ENCODE data around the gene FMNL2. TPM values are rescaled to one million over a fixed set of nuclear protein-coding genes. Genes with fewer than 3 reads are reported as not detected.

FMNL2 gene
- total RNA-seq, 1 experiment from 2014 or later, result 28.1 TPM

DNA sequence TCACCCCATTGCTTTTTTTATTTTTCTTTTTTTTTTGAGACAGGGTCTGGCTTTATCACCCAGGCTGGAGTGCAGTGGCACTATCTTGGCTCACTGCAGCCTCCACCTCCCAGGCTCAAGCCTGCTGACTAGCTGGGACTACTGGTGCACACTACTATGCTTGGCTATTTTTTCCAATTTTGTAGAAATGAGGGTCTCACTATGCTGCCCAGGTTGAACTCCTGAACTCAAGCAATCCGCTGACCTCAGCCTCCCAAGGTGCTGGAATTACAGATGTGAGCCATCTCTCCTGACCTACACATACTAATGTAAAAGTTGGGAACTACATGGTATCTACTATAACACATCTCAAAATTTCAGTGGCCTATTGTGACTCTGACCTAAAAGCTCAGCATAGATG lies 101.2 kb downstream of the FMNL2 start:
- Histone ChIP-seq H3K4me1 (ENCODE audit: control insufficient read depth in 1 of 2, insufficient read depth in 2 of 2, low read length in 2 of 2) (no peaks in the 10 kb centered on the region), H3K27ac (ENCODE audit: low read depth, low read length) (no peak overlapping the region), H3K27me3 (ENCODE audit: insufficient read depth, low read length) (no peaks in the 10 kb centered on the region), H3K9me2 (ENCODE audit: insufficient read depth) (no peaks in the 10 kb centered on the region), H4K20me1 (ENCODE audit: insufficient read depth) (no peaks in the 10 kb centered on the region), H2AFZ (ENCODE audit: low read depth, low read length, poor library complexity, severe bottlenecking) (no peak overlapping the region), H3K9me3 (ENCODE audit: control insufficient read depth in 1 of 2, insufficient read depth in 1 of 2, low read depth in 1 of 2, low read length in 2 of 2) (no peaks in the 10 kb centered on the region), H3K4me3 (replicated peaks in 1 of 2; ENCODE audit: low read depth in 1 of 2, low read length in 2 of 2) (no peak overlapping the region), H3K79me2 (ENCODE audit: insufficient read depth, low read length) (peaks cover 26% of the 10 kb centered on the region), H3K9ac (ENCODE audit: low read length) (no peak overlapping the region), H3K4me2 (ENCODE audit: low read length) (no peak overlapping the region), H3K36me3 (ENCODE audit: control insufficient read depth in 1 of 2, insufficient read depth in 2 of 2, low read length in 2 of 2) (no peaks in the 10 kb centered on the region)
- RAD21 ChIA-PET (ENCODE audit: low non-redundant PET in 1 of 2, low total read pairs in 2 of 2, uncharacterized antibody in 2 of 2, unreplicated experiment in 2 of 2), result no interaction called here
- ATAC-seq (no peak), DNase-seq (ENCODE audit: low read depth, low spot score) (no peak)
- POLR2A ChIA-PET, result no interaction called here
- CTCF ChIA-PET, result no interaction called here
- TF ChIP-seq EZH2phosphoT487 (IDR thresholded peaks at IDR 0.05; ENCODE audit: borderline replicate concordance), result no peak
- no peak for TF ChIP-seq ZFX (IDR thresholded peaks at IDR 0.05)
- TF ChIP-seq, protein P1, sequence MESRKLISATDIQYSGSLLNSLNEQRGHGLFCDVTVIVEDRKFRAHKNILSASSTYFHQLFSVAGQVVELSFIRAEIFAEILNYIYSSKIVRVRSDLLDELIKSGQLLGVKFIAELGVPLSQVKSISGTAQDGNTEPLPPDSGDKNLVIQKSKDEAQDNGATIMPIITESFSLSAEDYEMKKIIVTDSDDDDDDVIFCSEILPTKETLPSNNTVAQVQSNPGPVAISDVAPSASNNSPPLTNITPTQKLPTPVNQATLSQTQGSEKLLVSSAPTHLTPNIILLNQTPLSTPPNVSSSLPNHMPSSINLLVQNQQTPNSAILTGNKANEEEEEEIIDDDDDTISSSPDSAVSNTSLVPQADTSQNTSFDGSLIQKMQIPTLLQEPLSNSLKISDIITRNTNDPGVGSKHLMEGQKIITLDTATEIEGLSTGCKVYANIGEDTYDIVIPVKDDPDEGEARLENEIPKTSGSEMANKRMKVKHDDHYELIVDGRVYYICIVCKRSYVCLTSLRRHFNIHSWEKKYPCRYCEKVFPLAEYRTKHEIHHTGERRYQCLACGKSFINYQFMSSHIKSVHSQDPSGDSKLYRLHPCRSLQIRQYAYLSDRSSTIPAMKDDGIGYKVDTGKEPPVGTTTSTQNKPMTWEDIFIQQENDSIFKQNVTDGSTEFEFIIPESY (IDR thresholded peaks at IDR 0.05; ENCODE audit: extremely low read depth, insufficient replicate concordance, low read length), result no peak
- TF ChIP-seq FOSL1 (IDR thresholded peaks at IDR 0.05; ENCODE audit: low read depth), result no peak
- TF ChIP-seq CEBPB (IDR thresholded peaks at IDR 0.05; ENCODE audit: low read depth), result no peak
- TF ChIP-seq RAD21 (IDR thresholded peaks at IDR 0.05; ENCODE audit: low read depth), result no peak
- no peak for TF ChIP-seq POLR2AphosphoS5 (IDR thresholded peaks at IDR 0.05; ENCODE audit: low read depth, low read length)
- no peak for TF ChIP-seq EGR1 (IDR thresholded peaks at IDR 0.05; ENCODE audit: low read depth)
- TF ChIP-seq CBX3 (IDR thresholded peaks at IDR 0.05; ENCODE audit: low read depth), result no peak
- TF ChIP-seq, protein P2, sequence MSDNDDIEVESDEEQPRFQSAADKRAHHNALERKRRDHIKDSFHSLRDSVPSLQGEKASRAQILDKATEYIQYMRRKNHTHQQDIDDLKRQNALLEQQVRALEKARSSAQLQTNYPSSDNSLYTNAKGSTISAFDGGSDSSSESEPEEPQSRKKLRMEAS (IDR thresholded peaks at IDR 0.05), result no peak
- TF ChIP-seq, protein P3, sequence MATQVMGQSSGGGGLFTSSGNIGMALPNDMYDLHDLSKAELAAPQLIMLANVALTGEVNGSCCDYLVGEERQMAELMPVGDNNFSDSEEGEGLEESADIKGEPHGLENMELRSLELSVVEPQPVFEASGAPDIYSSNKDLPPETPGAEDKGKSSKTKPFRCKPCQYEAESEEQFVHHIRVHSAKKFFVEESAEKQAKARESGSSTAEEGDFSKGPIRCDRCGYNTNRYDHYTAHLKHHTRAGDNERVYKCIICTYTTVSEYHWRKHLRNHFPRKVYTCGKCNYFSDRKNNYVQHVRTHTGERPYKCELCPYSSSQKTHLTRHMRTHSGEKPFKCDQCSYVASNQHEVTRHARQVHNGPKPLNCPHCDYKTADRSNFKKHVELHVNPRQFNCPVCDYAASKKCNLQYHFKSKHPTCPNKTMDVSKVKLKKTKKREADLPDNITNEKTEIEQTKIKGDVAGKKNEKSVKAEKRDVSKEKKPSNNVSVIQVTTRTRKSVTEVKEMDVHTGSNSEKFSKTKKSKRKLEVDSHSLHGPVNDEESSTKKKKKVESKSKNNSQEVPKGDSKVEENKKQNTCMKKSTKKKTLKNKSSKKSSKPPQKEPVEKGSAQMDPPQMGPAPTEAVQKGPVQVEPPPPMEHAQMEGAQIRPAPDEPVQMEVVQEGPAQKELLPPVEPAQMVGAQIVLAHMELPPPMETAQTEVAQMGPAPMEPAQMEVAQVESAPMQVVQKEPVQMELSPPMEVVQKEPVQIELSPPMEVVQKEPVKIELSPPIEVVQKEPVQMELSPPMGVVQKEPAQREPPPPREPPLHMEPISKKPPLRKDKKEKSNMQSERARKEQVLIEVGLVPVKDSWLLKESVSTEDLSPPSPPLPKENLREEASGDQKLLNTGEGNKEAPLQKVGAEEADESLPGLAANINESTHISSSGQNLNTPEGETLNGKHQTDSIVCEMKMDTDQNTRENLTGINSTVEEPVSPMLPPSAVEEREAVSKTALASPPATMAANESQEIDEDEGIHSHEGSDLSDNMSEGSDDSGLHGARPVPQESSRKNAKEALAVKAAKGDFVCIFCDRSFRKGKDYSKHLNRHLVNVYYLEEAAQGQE (IDR thresholded peaks at IDR 0.05; ENCODE audit: low read depth), result no peak
- TF ChIP-seq SIN3A (IDR thresholded peaks at IDR 0.05; ENCODE audit: low read depth), result no peak
- no TSS peak for BruUV-seq (replicated peaks)
- intact Hi-C loops (cut with micrococcal nuclease), result no loop called here

Measured in HCT116 (cell line).